HUES6 (cell line): ENCODE data around the gene PTPRD.

ENCODE experiments used
- H3K27ac ChIP-seq: 2 replicates; pipeline ENCODE4 v1.7.0; 2013; ENCODE audit warnings: low read depth, mild to moderate bottlenecking, low read length, inconsistent platforms
- H3K27me3 ChIP-seq: 2 replicates; pipeline ENCODE4 v1.6.1; 2013; ENCODE audit warnings: low read length; ENCODE audit not compliant: control insufficient read depth, insufficient read depth
- H3K36me3 ChIP-seq: 2 replicates; pipeline ENCODE4 v1.6.1; 2013; ENCODE audit warnings: low read length; ENCODE audit not compliant: control insufficient read depth, insufficient read depth
- H3K4me1 ChIP-seq: 2 replicates; pipeline ENCODE4 v1.6.1; 2013; ENCODE audit warnings: low read length; ENCODE audit not compliant: control insufficient read depth, insufficient read depth
- H3K4me3 ChIP-seq: 2 replicates; pipeline ENCODE4 v1.5.1; 2013; ENCODE audit warnings: low read depth, low read length
- H3K9ac ChIP-seq: one replicate; pipeline ENCODE4 v1.6.1; 2013; ENCODE audit warnings: mild to moderate bottlenecking, low read length
- H3K9me3 ChIP-seq: 2 replicates; pipeline ENCODE4 v1.6.1; 2013; ENCODE audit warnings: low read depth, low read length; ENCODE audit not compliant: control insufficient read depth, insufficient read depth

The PTPRD gene

GRCh38 chr9:8337834-8338766, 2274.7 kb downstream of the PTPRD start:
- no peak overlapping the region for H3K27ac ChIP-seq
- H3K4me3 ChIP-seq, result no peak overlapping the region
- H3K4me1 ChIP-seq, result no peaks in the 10 kb centered on the region
- H3K9me3 ChIP-seq, result no peaks in the 10 kb centered on the region
- no peak overlapping the region for H3K9ac ChIP-seq
- no peaks in the 10 kb centered on the region for H3K27me3 ChIP-seq
- no peaks in the 10 kb centered on the region for H3K36me3 ChIP-seq

DNA sequence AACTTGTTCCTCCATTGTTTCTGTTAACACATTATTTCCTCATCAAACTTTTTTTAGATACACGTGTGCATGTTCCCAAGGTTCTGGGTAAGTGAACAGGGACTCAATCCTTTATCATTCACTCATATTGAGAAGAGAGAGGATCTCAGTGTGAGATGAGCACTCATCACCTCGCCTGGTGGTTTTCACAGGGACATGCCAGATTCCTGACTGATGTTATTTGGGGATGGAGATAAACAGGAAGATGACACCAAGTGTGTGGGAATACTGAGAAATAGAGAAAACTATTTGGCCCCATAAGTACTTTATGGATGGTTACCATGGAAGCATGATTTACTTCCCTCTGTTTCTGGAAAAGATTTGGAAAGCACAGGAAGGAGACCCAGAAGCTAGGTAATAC, 2279.9 kb downstream of the PTPRD start:
- Histone ChIP-seq H3K4me3 (no peak overlapping the region), H3K27me3 (no peaks in the 10 kb centered on the region), H3K9ac (no peak overlapping the region), H3K9me3 (no peaks in the 10 kb centered on the region), H3K36me3 (no peaks in the 10 kb centered on the region), H3K27ac (no peak overlapping the region), H3K4me1 (peaks cover 8% of the 10 kb centered on the region)

DNA sequence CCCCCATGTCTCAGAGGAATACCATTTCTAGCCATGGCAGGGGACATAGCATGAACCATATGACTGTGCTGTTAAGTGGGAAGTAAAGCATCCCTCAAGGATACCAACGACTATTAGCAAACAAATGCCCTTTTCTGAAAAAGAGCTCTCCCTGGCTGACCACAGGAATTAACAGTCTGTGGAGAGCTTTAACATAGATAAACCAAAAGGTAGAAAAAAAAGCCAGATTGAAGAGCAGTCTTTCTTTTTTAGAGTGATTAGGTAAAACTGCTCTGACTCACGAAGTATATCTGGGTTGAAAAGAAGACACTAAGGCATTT, 2280.5 kb downstream of the PTPRD start:
- Histone ChIP-seq H3K9me3 (no peaks in the 10 kb centered on the region), H3K4me1 (peaks cover 8% of the 10 kb centered on the region), H3K9ac (no peak overlapping the region), H3K27me3 (no peaks in the 10 kb centered on the region), H3K36me3 (no peaks in the 10 kb centered on the region), H3K4me3 (no peak overlapping the region), H3K27ac (no peak overlapping the region)

- Histone ChIP-seq H3K9me3 (no peaks in the 10 kb centered on the region), H3K36me3 (no peaks in the 10 kb centered on the region), H3K27me3 (no peaks in the 10 kb centered on the region), H3K4me3 (no peak overlapping the region), H3K9ac (no peak overlapping the region), H3K4me1 (peaks cover 8% of the 10 kb centered on the region), H3K27ac (no peak overlapping the region)
These were observed 2281.1 kb downstream of the PTPRD start for GRCh38 chr9:8331507-8332330.

DNA sequence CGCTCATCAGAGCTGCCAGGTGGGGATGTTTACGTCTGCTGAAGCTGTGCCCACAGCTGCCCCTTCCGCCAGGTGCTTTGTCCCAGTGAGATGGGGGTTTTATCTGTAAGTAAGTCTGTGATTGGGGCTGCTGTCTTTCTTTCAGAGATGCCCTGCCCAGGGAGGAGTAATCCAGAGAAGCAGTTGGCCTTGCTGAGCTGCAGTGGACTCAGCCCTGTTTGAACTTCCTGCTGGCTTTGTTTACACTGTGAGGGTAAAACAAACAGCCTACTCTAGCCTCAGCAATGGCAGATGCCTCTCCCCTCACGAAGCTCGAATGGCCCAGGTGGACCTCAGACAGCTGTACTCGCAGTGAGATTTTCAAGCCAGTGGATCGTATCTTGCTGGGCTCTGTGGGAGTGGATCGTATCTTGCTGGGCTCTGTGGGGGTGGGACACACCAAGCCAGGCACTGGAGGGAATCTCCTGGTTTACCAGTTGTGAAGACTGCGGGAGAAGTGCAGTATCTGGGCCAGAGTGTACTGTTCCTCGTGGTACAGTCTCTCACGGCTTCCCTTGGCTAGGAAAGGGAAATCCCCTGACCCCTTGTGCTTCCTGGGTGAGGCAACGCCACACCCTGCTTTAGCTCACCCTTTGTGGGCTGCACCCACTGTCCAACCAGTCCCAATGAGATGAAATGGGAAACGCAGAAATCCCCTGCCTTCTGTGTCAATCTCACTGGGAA, 2283.1 kb downstream of the PTPRD start:
- Histone ChIP-seq H3K27ac (no peak overlapping the region), H3K27me3 (no peaks in the 10 kb centered on the region), H3K4me3 (no peak overlapping the region), H3K36me3 (no peaks in the 10 kb centered on the region), H3K9ac (no peak overlapping the region), H3K4me1 (peaks cover 8% of the 10 kb centered on the region), H3K9me3 (no peaks in the 10 kb centered on the region)

GRCh38 chr9:8315211-8315610, 2297.6 kb downstream of the PTPRD start:
- Histone ChIP-seq H3K4me1 (no peaks in the 10 kb centered on the region), H3K9ac (no peak overlapping the region), H3K27ac (no peak overlapping the region), H3K9me3 (no peaks in the 10 kb centered on the region), H3K4me3 (no peak overlapping the region), H3K27me3 (no peaks in the 10 kb centered on the region), H3K36me3 (no peaks in the 10 kb centered on the region)

GRCh38 chr9:8309258-8309657, 2303.5 kb downstream of the PTPRD start:
- no peak overlapping the region for H3K27ac ChIP-seq
- no peak overlapping the region for H3K9ac ChIP-seq
- H3K9me3 ChIP-seq, result no peaks in the 10 kb centered on the region
- H3K4me1 ChIP-seq, result no peaks in the 10 kb centered on the region
- no peaks in the 10 kb centered on the region for H3K36me3 ChIP-seq
- no peaks in the 10 kb centered on the region for H3K27me3 ChIP-seq
- H3K4me3 ChIP-seq, result no peak overlapping the region

GRCh38 chr9:8304720-8305119, 2308.1 kb downstream of the PTPRD start:
- H3K9me3 ChIP-seq, result no peaks in the 10 kb centered on the region
- H3K36me3 ChIP-seq, result no peaks in the 10 kb centered on the region
- H3K4me1 ChIP-seq, result no peaks in the 10 kb centered on the region
- no peaks in the 10 kb centered on the region for H3K27me3 ChIP-seq
- no peak overlapping the region for H3K9ac ChIP-seq
- H3K27ac ChIP-seq, result no peak overlapping the region
- no peak overlapping the region for H3K4me3 ChIP-seq

DNA sequence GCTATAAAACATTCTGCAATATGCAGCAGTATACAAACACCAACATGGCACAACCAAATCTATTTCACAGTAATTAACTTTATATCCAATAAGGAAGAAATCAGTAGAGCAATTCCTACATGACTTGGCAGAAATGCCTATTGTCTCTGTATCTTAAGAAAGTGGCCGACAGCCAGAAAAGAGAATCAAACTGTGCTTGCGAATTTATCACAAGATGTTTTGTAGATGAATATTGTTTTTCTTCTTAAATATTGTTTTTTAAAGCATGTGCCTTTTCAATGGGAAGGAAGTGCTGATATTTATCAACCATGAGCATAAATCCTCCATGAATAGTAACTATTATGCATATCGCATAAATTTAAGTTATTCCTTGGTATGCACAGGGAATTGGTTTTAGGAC, 2311.5 kb downstream of the PTPRD start:
- Histone ChIP-seq H3K27me3 (no peaks in the 10 kb centered on the region), H3K9ac (no peak overlapping the region)

GRCh38 chr9:8297047-8297446, 2315.8 kb downstream of the PTPRD start:
- H3K27me3 ChIP-seq, result no peaks in the 10 kb centered on the region
- no peaks in the 10 kb centered on the region for H3K9me3 ChIP-seq
- no peak overlapping the region for H3K4me3 ChIP-seq
- H3K27ac ChIP-seq, result no peak overlapping the region
- no peaks in the 10 kb centered on the region for H3K4me1 ChIP-seq
- H3K9ac ChIP-seq, result no peak overlapping the region
- H3K36me3 ChIP-seq, result no peaks in the 10 kb centered on the region

More for the DNA sequence above, 2311.5 kb downstream of the PTPRD start:
- H3K4me1 ChIP-seq, result no peaks in the 10 kb centered on the region
- no peaks in the 10 kb centered on the region for H3K36me3 ChIP-seq
- H3K27ac ChIP-seq, result no peak overlapping the region
- no peak overlapping the region for H3K4me3 ChIP-seq
- no peaks in the 10 kb centered on the region for H3K9me3 ChIP-seq

DNA sequence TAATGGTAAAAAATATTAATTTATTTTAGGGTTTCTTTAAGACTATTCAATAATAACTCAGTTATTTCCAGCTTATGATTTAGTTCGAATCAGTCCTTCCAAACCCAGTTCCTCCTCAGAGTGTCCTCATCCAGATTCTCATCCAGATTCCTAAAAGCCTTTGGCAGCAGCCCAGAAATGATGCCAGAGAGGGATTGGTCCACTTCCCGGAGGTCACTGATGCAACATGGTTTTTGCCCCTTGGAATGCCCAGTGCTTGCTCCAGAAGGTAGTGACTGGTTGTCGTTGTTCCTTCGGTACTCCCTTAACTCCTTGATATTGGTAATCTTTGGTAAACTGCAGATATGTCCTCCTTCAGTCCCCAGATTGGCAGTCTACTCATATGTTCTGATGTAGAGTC, 2320.1 kb downstream of the PTPRD start:
- Histone ChIP-seq H3K4me3 (no peak overlapping the region), H3K9ac (no peak overlapping the region), H3K9me3 (no peaks in the 10 kb centered on the region), H3K27ac (no peak overlapping the region), H3K27me3 (no peaks in the 10 kb centered on the region), H3K4me1 (no peaks in the 10 kb centered on the region), H3K36me3 (no peaks in the 10 kb centered on the region)
